Renal cortical epithelial cell (primary cell): Measurements from ENCODE around the gene CRHBP. TPM values are rescaled to one million over a fixed set of nuclear protein-coding genes. Genes with fewer than 3 reads are reported as not detected.
"Not testable (repeated sequence)": the region's sequence is repeated elsewhere in the genome, so short reads cannot be mapped to it uniquely, and the experiment has no call there.

Source experiments
- DNase-seq: peaks from one replicate; pipeline ENCODE4 v3.0.0-alpha.2; 2011; ENCODE audit warnings: low read depth
- total RNA-seq: library from RNA; depleted of rRNA; stranded (reverse); fragments of >200 nt; gene quantifications from 2 replicates; pipeline ENCODE4 v1.2.3, GENCODE V29; 2014

CRHBP gene
- total RNA-seq, 1 donor from 2014 or later = not detected

- DNase-seq = peak; percentile 69
Measured at GRCh38 chr5:76958991-76959767, 6.3 kb downstream of the CRHBP start.

- peak; percentile 35 for DNase-seq
Measured at GRCh38 chr5:76960004-76960625, 7.3 kb downstream of the CRHBP start.

GRCh38 chr5:76964060-76964459, 11.2 kb downstream of the CRHBP start:
- DNase-seq = peak; percentile 28

GRCh38 chr5:76971511-76971910, 18.7 kb downstream of the CRHBP start:
- DNase-seq = no peak

- no peak for DNase-seq
Measured at GRCh38 chr5:76972689-76973088, 19.8 kb downstream of the CRHBP start.

GRCh38 chr5:76974785-76975184, 21.9 kb downstream of the CRHBP start:
- no peak for DNase-seq

- DNase-seq = no peak
Measured at GRCh38 chr5:76978869-76979268, 26.0 kb downstream of the CRHBP start.

- no peak for DNase-seq
Measured at GRCh38 chr5:76980518-76981144, 27.8 kb downstream of the CRHBP start.

- DNase-seq = no peak
Measured at GRCh38 chr5:76982450-76982849, 29.6 kb downstream of the CRHBP start.

GRCh38 chr5:76983468-76983867, 30.6 kb downstream of the CRHBP start:
- no peak for DNase-seq

- no peak for DNase-seq
Measured at GRCh38 chr5:76986825-76987526, 34.1 kb downstream of the CRHBP start.

- no peak for DNase-seq
Measured at GRCh38 chr5:76990899-76991459, 38.1 kb downstream of the CRHBP start.

- not testable (repeated sequence) for DNase-seq
Measured at GRCh38 chr5:76993436-76993835, 40.6 kb downstream of the CRHBP start.

- no peak for DNase-seq
Measured at GRCh38 chr5:76994337-76994736, 41.5 kb downstream of the CRHBP start.

GRCh38 chr5:76998251-76998650, 45.4 kb downstream of the CRHBP start:
- DNase-seq = not testable (repeated sequence)

- DNase-seq = peak; percentile 34
Measured at GRCh38 chr5:76999451-76999850, 46.6 kb downstream of the CRHBP start.

- DNase-seq = no peak
Measured at GRCh38 chr5:77003246-77003645, 50.4 kb downstream of the CRHBP start.

- no peak for DNase-seq
Measured at GRCh38 chr5:77006124-77006523, 53.3 kb downstream of the CRHBP start.

GRCh38 chr5:77008413-77008812, 55.6 kb downstream of the CRHBP start:
- no peak for DNase-seq

- DNase-seq = no peak
Measured at GRCh38 chr5:77010243-77010642, 57.4 kb downstream of the CRHBP start.

- DNase-seq = no peak
Measured at GRCh38 chr5:77011498-77011897, 58.7 kb downstream of the CRHBP start.

- DNase-seq = no peak
Measured at GRCh38 chr5:77012601-77013000, 59.8 kb downstream of the CRHBP start.
